Ureter (tissue), 1 donor: ENCODE results near the gene ACER3. TPM values are rescaled to one million over a fixed set of nuclear protein-coding genes. Genes with fewer than 3 reads are reported as not detected.
"Not testable (repeated sequence)": the region's sequence is repeated elsewhere in the genome, so short reads cannot be mapped to it uniquely, and the experiment has no call there.

Experiments
- DNase-seq: peaks from one replicate; pipeline ENCODE4 v3.0.0-alpha.2; 2020; ENCODE audit warnings: low spot score
- total RNA-seq: library from RNA; stranded (reverse); gene quantifications from one replicate; pipeline ENCODE4 v1.2.4, GENCODE V29; 2023
- donor health status: DM: yes; HTN: yes; CAD: no.

ACER3 gene
- total RNA-seq, 1 donor from 2014 or later = 33.4 TPM

DNA sequence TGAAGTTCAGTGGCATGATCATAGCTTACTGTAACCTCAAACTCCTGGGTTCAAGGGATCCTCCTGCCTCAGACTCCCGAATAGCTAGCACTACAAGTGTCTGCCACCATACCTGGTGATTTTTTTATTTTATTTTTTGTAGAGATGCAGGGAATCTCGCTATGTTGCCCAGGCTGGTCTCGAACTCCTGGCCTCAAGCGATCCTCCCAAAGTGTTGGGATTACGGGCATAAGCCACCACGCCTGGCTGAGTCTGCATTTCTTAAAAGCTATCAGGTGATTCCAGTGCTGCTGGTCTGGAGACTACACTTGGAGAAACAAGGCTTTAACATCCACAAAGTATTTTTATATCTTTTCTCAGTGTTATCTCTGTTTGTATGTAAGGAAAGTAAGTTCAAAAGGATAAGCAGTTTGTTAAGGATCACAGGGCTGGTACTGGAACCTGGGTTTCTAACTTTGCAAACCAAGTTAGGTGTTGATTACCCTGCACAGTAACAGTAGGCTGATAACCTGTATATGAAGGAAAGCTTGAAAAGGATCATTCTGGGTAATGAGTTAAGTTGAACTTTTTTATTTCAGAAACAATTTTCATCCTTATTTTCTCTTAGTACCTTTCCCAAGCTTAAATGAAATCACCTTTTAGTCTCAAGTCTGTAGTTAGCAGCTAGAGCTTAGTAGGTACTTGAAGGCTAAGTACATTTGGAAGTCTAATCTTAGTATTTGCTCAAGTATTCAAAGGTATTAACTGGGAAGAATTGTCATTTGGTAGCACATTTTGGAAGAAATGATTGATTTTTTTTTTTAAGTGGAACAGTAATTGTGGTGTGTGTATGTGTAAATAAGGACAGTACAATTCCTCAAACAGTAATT, 12.5 kb downstream of the ACER3 start:
- no peak for DNase-seq

DNA sequence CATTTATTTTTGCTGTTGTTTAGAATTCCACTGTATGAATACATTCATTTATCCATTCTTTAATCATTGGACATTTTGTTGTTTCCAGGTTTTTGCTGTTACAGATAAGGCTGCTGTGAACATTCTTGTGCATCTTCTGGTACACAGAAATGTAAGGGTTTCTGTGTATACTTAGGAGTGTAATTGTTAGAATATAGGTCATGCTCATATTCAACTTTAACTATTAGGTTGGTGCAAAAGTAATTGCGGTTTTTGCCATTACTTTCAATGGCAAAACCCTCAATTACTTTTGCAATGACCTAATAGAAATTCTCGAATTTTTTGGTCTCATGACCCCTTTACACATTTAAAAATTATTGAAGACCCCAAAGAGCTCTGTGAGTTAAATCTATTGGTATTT, 17.3 kb downstream of the ACER3 start:
- no peak for DNase-seq

DNA sequence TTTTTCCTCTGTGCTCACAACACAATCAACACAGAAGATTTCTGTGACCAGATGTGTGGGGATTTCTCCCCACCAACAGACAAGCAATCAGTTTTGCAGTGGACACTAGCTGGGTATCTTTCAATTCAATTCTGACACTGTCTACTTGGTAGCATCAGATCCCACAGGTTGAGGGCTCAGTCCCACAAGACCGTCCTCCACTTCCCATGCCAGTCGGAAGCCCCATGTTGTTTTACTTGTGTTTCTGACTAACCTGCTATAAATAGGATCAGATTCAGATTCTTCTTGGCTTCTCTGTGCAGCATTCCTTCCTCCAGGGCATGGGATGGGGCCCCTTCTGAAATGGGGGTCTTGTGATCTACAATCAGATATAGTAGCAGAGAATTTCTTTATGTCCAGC, 19.6 kb downstream of the ACER3 start:
- DNase-seq = no peak

DNA sequence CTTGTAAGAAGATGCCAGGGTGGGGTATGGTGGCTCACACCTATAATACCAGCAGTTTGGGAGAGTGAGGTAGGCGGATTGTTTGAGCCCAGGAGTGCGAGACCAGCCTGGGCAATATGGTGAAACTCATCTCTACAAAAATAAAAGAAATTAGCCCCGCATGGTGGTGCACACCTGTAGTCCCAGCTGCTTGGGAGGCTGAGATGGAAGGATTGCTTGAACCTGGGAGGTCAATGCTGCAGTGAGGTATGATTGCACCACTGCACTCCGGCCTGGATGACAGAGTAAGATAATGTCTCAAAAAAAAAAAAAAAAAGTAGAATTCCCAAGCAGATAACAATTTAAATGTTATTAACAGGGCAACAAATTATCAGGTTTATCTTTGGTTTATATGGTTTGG, 20.2 kb downstream of the ACER3 start:
- no peak for DNase-seq

DNA sequence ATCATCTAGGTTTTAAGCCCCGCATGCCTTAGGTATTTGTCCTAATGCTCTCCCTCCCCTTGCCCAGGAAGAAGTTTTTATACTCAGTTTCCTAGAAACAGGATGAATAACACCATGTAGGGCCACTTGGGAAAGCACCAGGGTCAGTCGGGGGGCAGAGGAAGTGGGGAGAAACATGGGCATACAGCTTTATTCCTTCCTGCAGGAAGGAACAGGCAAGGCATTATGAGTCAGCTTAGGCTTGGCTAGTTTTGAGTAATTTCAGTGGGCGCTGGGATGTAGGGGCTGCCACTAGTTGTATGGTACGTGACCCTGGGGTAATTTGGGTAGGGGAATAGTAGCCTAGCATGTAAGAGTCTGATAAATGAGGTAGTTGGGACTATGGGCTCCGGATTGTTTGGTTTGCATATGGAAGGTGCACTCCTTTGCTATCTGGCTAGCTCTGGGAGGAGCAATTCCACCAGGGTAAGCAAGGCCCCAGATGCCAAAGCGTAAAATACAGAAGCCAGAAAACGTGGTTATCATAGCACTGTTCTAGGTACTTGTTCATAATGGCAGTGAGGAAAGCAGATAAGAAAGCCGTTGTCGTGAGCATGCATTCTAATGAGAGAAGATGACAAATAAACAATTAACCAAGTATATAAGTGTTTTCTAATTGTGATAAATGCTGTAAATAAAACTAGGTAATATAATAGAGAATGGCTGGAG, 24.8 kb downstream of the ACER3 start:
- DNase-seq = no peak

DNA sequence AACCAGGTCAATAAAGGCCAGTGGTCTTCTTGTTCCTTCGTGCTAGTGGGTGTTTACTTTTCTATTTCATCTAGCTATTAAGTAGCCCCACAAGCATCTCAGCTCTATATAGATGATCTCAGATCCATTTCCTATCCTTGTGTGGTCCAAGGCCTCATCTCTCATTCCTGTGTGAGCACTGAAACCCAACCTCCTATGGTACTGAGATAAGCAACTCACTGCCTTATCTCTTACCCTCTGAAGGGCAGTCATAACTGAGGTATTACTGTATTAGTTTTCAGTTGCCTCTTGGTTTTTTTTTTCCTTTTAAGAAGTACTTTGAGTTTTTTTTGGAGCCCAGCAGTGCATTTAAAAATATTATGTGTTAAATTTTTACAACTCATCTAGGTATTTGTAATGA, 28.3 kb downstream of the ACER3 start:
- DNase-seq = no peak

DNA sequence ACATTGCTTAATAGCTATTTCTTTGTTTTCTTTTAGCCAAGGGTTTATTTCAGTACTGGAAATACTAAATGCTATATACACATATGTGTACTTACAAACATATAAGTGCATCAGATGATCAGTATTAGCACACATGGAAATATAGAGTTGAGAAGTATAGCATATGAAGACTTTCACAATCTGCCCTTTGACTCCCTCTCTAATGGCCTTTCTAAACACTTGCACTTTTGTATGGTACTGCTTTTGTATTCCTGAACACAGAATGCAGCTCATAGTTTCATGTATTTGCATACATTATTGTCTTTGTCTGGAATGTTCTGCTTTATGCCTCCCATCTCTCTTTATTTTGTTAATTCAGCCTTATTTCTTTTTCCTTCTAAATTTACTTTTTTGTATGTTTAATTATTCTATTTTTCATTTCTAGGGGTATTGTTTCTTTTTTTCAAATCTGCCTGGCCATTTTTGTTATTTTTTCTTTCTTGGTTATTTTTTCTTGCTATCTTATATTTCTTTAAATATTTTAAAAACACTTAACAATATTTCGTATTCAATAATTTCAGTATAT, 28.8 kb downstream of the ACER3 start:
- DNase-seq = no peak

DNA sequence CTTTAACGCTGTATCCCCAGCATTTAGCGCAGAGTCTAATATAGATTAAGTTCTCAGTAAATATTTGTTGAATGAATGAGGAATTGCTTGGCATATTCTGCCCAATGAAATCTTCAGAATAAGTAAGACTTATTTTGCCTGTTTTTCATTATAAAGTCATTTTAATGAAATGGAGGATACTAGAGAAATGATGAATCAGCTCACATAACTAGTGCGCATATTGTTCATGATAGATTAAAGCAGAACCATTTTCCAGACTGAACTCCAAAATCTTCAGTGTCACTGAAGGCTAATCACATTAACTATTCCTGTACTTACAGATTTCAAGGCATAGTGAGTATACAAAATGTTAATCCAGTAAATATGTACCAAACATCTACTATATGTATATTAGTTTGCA, 29.6 kb downstream of the ACER3 start:
- no peak for DNase-seq

DNA sequence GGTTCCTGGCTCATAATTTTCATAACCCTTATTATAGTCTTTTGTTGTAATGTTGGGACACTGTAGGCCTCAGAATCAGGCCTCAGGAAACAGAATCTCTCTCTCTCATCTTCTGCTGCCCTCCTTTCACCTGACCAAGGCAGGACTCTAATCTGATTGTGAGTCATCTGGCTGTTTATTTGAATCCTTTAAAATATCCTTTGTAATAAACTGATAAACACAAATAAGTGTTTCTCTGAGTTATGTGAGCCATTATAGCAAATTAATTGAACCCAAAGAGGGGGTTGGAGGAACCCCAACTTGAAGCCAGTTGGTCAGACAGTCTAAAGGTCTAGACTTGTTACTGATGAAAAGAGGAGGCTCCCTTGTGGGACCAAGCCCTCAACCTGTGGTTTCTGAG, 30.6 kb downstream of the ACER3 start:
- DNase-seq = no peak

DNA sequence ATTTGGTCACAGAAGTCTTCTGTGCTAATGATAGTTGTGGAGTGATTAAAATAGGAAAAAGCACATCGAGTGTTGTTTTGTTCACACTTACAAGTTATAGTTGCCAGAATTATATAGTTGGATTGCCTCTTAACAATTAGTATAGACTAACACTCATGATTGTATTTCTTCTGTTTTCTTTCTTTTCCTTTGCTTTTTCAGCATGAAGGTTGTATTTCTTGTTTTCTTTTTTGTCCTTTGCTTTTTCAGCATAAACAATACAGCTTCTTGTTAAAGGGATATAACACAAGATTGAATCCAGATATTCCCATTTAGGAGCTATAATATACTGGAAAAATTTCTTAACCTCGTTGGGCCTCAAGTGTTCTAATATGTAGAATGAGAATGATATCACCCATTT, 31.1 kb downstream of the ACER3 start:
- no peak for DNase-seq

DNA sequence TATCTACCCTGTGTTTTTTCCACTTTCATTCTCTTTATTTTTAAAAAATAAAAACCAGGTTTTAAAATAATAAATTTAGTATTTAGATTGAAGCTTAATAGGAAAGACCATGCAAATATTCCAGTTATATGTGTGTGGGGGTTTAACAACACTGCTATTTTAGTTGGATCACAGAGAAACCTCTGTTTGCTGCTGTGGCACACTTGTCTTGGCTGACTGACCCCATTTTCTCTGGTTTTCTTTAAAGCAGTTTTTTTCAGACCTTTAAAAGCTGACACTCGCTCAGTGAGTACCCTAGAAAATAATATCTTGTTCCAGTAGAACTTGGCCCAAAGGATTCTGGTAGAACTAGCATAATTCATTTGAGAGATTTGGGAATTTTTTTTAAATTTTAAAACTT, 31.6 kb downstream of the ACER3 start:
- no peak for DNase-seq

DNA sequence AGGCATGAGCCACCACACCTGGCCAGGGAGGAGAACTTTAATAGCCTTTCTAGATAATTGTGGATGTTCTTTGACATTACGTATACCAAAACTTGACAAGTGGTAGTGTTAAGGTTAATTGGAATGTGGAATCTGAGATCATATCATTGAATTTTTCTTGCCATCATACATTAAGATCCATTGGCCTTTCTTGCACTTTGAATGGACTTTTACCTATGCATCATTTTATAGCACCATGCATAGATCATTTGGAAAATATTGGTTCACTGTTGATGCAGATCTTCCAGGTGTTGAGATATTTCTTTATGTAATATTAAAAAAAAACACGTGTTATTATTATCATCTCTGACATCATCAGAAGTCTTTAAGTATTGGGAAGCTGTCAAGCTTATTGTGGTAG, 36.5 kb downstream of the ACER3 start:
- no peak for DNase-seq

DNA sequence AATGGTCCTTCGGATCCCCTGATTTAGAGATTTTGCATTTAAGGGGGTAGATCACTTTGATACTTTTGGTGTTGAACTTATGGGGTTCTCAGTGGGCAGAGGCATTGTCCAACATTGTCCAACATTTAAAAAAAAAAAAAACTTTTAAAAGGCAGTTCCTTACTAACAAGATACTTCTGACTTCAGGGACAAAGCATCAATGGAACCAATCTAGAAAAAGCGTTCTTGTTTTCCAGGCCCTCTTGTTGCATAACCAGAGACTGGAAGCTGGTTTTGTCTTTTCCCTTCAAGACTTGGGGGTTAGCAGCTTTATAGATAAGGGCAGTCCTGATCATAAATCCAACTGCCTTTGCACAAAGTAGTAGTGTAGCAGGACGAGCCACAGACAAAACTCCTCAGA, 40.4 kb downstream of the ACER3 start:
- DNase-seq = no peak

DNA sequence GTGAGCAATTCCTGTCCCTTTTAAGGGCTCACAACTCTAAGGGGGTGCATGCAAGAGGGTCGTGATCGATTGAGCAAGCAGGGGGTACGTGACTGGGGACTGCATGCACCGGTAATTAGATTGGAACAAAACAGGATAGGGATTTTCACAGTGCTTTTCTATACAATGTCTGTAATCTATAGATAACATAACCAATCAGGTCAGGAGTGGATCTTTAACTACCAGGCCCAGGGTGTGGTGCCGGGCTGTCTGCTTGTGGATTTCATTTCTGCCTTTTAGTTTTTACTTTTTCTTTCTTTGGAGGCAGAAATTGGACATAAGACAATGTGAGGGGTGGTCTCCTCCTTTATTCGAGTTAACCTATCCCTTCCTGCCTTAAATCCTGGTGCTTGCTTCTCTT, 40.9 kb downstream of the ACER3 start:
- not testable (repeated sequence) for DNase-seq

DNA sequence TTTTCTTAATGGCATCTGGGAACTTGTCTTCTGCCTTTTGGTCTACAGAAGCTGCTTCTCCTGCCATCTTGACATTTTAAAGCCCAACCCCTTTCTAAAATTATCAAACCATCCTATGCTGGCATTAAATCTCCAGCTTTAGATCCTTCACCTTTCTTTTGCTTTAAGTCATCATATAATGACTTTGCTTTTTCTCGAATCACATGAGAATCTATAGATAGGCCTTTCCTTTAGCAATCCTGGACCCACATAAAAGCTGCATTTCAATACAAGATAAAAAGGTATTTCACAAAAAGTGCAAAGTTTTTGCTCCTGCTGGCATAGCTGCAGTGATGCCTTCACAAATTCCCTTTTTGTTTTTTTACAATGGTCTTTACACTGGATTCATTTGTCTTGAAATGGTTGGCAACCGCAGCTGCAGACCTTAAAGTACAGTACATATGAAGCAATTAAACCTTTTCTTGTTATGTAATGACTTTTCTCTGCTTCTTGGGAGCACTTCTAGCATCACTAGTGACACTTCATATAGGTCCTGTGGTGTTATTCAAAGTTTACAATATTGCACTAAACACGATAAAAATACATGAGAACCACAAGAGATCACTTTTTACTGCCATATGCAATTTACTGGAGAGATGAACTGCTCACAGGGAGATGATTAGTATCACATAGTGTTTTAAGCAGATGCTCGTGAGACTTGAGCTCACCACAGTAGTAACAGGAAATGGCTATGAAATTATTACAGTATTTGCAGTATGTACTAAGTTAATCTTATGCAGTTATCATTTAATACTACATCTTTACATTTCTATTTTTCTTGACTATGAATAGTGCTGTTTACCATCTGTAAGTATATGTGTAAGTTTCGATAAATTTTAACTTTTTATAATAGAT, 41.6 kb downstream of the ACER3 start:
- no peak for DNase-seq

DNA sequence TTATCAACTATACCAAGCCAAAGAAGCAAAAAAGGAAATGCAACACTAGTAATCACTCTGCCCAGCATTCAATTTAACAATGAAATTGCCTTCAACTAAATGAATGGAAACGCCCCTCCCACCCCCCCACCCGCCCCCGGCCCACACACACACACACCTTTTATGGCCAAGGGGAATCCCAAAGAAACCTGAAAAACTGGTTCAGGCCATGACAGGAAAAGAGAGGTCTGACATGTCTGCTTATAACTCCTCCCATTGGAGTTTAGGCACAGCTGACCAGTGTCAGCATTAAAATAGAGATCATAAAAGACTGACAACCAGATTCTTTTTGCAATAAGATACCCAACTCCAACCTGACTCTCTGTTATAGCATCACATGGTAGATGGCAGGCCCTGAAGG, 42.6 kb downstream of the ACER3 start:
- no peak for DNase-seq

DNA sequence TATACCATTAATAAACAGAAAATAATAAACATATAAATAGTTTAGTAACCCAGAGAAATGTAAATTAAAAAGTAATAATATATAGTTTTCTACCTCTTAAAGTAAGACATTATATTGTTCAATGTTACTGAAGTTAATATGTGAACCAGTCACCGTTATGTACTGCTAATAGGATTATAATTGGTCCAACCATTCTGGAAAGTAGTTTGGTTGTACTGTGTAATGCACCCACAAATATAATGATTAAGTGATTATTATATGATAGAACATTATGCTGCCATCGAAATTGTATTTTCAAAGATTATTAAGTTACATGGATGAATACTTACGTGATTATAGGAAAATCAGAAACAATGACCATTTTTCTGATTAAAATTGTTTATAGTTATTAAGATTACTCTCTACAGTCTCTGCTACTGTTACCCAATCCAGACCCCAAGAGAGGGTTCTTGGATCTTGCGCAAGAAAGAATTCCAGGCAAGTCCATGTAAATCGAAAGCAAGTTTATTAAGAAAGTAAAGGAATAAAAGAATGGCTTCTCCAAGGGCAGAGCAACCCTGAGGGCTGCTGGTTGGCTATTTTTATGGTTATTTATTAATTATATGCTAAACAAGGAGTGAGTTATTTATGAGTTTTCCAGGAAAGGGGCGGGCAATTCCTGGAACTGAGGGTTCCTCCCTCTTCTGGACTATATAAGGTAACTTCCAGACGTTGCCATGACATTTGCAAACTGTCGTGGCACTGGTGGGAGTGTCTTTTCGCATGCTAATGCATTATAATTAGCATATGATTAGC, 50.1 kb downstream of the ACER3 start:
- peak; percentile 51 for DNase-seq

DNA sequence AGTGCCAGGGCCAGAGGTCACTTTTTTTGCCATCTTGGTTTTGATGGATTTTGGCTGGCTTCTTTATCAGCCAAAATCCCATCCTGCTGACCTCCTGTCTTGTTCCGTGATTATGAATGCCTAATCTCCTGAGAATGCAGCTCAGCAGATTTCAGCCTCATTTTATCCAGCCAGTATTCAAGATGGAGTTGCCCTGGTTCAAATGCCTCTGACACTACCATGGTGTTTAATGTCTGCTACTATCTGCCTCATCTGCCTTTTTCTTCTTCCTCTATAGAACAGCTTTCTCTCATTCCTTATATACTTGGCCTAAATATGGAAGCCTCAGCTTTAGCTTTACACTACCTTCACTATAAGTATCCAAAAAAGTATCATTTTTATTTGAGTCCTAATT, 50.7 kb downstream of the ACER3 start:
- no peak for DNase-seq

DNA sequence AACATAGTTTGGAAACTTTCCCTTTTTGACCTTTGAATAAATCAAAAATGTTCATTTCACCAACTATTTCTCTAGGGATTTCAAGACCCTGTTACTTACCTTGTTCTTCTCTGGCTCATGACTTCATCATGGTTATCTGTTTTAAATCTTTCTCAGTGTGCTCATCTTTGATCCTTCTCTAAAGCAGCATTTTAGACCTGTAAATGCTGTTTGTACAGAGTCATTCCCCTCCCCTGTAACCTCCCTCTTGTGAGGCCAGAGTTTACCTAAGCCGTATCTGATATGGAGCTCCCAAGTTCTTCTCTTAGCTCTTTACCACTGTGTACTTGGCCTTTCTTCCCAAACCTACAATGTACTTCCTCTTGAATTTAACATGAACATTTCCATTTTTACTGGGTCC, 56.0 kb downstream of the ACER3 start:
- DNase-seq = no peak

DNA sequence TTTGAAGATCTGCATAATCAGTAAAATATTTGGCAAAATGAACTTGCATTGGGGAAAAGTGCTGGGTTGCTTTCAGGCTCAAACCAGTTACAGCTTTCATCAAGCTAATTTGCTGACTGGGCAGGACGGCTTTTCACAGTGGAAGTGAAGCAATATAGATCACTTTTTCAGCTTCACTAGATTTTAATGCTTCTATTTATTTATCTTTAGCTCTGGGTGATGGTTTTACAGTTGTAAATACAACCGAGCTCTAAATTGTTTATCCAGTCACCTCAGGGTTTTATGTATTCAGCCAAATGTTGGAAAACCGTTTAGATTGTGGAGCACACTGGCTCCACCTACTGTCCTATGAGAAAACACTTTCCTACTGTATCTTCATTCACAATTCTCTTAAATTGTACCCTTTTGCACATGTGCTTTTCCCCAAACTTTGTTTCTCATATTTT, 58.2 kb downstream of the ACER3 start:
- no peak for DNase-seq

DNA sequence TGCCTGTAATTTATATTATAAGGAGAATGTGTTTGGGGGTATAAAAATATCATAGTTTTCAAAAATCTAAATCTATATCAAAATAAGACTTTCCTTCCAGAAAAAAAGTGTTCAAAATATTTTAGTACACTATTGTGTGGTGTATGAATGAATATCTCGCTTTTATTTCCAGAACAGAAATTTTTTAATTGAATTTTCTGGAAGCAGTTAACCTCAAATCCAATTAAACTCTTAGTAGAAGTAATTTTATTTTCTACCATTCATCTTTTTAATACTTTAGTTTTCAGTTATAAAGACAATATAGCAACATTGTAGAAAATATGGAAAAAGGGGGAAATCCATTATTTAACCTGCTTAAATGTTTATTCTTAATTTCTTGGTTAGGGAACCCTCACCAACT, 58.7 kb downstream of the ACER3 start:
- no peak for DNase-seq
